ENCODE measurements around the gene KCNAB2.

The KCNAB2 gene

DNA sequence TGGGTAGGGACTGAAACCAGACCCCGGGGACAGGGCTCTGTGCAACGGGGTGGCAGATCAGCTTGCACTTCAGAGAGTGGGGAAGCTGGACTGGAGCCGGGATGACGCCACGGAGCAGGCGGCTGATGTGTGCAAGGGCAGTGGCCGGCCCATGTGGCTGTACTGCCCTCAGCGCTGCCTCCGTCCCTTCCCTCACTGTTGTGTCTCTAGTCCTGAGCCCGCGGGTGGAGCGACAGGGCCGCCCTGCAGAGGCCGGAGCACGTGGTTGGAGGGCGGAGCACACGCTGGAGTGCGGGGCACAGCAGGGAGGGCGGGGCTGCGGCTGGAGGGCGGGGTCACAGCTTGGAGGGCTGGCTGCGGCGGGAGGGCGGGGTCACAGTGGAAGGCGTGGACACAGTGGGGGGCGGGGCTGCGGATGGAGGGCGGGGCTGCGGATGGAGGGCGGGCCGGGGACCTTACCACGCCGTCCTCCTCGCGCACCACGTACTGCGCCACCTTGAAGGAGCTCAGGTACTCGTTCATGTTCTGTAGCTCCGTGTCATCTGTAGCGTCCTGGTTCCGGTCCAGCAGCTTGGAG lies 82.0 kb downstream of the KCNAB2 start:
- peaks cover 5% of the 10 kb centered on the region for H3K9me3 Mint-ChIP-seq
- no peaks in the 10 kb centered on the region for H3K36me3 Mint-ChIP-seq (ENCODE audit: low read depth)
- H3K4me3 Mint-ChIP-seq = no peak overlapping the region
- H3K27ac Mint-ChIP-seq = no peak overlapping the region
- DNase-seq = peak; percentile 74
- ATAC-seq = peak; percentile 48
- H3K27me3 Mint-ChIP-seq = peaks cover 8% of the 10 kb centered on the region
- H3K4me1 Mint-ChIP-seq = peaks cover 3% of the 10 kb centered on the region

DNA sequence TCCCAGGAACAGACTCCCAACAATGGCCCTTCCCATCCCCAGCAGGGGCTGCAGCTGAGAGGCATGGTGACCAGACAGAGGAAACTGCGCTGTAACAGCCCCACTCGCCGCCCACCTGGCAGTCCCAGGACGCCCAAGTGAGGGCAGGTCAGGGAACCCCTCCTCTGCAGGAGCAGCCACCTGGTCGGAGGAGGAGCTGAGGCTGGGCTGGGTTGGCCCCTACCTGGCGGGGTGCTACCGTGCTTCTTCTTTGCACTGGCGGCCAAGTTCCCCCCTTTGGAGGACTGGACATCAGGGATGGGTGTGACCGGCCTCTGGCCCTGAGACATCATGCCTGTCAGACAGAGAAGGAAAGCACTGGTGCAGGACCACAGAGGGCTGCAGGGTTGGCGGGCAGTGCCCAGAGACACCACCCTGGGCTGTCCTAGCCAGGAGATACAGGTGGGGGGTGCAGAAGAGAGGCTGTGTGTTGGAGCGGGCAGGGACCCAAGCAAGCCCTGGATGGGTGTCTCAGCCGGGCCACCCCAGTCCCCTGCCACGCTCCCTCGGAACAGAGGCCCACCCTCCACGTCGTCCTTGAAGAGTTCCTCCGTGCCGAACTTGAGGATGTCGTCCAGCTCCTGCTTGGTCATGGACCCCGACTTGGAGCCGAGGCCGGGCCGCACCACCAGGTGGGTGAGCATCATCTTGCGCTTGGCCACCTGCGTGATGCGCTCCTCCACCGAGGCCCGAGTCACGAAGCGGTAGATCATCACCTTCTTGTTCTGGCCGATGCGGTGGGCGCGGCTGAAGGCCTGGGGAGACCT lies 82.8 kb downstream of the KCNAB2 start:
- Mint-ChIP-seq H3K36me3 (ENCODE audit: low read depth) (no peaks in the 10 kb centered on the region), H3K4me3 (no peak overlapping the region)
- no peak for ATAC-seq

DNA sequence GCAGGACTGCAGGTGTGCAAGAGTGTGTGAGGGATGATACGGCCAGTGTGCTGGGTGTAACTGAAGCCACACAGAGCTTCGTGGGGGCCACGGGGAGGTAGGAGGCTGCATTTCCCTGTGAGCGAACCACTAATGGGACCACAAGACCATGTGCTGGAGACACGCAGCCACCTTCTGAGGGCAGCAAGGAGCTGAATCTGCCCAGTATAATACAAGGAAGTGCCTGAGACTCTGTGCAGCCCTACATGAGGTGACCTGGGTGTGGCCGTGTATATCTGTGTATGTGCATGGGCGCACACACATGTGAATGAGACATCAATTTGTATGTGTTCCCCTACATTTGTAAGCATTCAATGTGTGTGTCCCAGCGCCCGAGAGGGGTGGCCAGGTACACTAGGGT lies 83.6 kb downstream of the KCNAB2 start:
- Mint-ChIP-seq H3K4me1 (peaks cover 3% of the 10 kb centered on the region), H3K36me3 (ENCODE audit: low read depth) (no peaks in the 10 kb centered on the region), H3K27ac (no peak overlapping the region), H3K4me3 (no peak overlapping the region), H3K27me3 (peaks cover 8% of the 10 kb centered on the region), H3K9me3 (peaks cover 5% of the 10 kb centered on the region)
- ATAC-seq (no peak), DNase-seq (no peak)

More for the DNA sequence above, 82.8 kb downstream of the KCNAB2 start:
- H3K27ac Mint-ChIP-seq = no peak overlapping the region
- peaks cover 3% of the 10 kb centered on the region for H3K4me1 Mint-ChIP-seq
- DNase-seq = no peak
- peaks cover 5% of the 10 kb centered on the region for H3K9me3 Mint-ChIP-seq
- peaks cover 8% of the 10 kb centered on the region for H3K27me3 Mint-ChIP-seq

DNA sequence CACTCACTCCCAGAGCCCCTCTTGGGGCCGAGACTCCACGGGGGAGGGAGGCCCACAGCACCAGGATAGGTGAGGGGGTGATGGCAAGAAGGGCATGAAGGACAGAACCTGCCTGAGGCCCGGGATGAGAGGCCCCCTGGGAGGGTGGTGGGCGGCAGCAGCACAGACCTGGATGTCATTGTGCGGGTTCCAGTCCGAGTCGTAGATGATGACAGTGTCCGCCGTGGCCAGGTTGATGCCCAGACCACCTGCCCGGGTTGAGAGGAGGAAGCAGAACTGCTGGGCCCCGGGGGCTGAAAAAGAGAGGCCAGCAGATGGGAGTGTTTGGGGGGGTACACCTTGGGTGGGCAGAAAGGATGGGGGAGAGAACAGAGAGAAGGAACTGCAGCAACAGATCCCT lies 84.3 kb downstream of the KCNAB2 start:
- H3K27ac Mint-ChIP-seq = no peak overlapping the region

DNA sequence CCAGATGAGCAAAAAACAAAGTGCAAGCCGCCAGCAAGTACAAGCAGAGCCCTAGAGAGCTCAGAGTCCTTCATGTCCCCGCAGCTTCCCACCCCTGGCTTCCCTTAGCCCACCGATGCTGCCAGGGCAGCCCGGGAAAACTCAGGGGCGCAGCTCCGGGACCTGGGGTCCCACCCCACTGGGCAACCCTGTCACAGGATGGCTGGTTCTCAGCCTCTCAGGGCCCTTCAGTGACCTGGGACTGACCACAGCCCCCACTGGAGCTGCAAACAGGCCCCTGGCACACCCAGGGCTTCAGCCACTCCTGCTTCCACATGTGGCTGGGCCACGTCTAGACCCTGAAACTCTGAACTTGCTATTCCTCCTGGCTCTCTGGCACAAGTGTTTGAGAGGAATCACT lies 84.9 kb downstream of the KCNAB2 start:
- peaks cover 5% of the 10 kb centered on the region for H3K9me3 Mint-ChIP-seq
- ATAC-seq (no peak), DNase-seq (no peak)
- H3K4me1 Mint-ChIP-seq = peaks cover 3% of the 10 kb centered on the region
- no peak overlapping the region for H3K27ac Mint-ChIP-seq
- H3K4me3 Mint-ChIP-seq = no peak overlapping the region
- peaks cover 8% of the 10 kb centered on the region for H3K27me3 Mint-ChIP-seq
- H3K36me3 Mint-ChIP-seq (ENCODE audit: low read depth) = no peaks in the 10 kb centered on the region

More for the DNA sequence above, 84.3 kb downstream of the KCNAB2 start:
- peaks cover 3% of the 10 kb centered on the region for H3K4me1 Mint-ChIP-seq
- no peaks in the 10 kb centered on the region for H3K36me3 Mint-ChIP-seq (ENCODE audit: low read depth)
- H3K4me3 Mint-ChIP-seq = no peak overlapping the region
- H3K9me3 Mint-ChIP-seq = peaks cover 5% of the 10 kb centered on the region
- DNase-seq = no peak
- H3K27me3 Mint-ChIP-seq = peaks cover 8% of the 10 kb centered on the region
- ATAC-seq = no peak

DNA sequence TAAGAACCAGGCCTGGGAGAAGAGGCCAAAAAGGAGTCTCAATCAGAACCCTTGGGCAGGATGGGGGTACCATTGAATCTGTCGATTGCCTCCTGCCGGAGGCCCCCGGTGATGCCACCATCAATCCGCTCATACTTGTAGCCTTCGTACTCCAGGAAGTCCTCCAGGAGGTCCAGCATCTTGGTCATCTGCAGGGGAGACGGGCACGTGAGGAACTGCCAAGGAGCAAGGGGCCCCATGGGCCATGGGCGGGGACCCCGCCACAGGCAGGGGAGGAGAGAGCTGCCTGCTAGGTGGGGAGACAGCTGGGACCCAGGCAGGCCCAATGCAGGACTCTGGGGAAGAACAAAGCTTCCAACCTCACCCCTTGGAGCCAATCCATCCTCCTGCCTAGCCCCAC lies 85.9 kb downstream of the KCNAB2 start:
- Mint-ChIP-seq H3K4me1 (peaks cover 3% of the 10 kb centered on the region), H3K9me3 (peaks cover 5% of the 10 kb centered on the region), H3K36me3 (ENCODE audit: low read depth) (no peaks in the 10 kb centered on the region), H3K4me3 (no peak overlapping the region), H3K27me3 (peaks cover 8% of the 10 kb centered on the region), H3K27ac (no peak overlapping the region)
- no peak for DNase-seq
- no peak for ATAC-seq

DNA sequence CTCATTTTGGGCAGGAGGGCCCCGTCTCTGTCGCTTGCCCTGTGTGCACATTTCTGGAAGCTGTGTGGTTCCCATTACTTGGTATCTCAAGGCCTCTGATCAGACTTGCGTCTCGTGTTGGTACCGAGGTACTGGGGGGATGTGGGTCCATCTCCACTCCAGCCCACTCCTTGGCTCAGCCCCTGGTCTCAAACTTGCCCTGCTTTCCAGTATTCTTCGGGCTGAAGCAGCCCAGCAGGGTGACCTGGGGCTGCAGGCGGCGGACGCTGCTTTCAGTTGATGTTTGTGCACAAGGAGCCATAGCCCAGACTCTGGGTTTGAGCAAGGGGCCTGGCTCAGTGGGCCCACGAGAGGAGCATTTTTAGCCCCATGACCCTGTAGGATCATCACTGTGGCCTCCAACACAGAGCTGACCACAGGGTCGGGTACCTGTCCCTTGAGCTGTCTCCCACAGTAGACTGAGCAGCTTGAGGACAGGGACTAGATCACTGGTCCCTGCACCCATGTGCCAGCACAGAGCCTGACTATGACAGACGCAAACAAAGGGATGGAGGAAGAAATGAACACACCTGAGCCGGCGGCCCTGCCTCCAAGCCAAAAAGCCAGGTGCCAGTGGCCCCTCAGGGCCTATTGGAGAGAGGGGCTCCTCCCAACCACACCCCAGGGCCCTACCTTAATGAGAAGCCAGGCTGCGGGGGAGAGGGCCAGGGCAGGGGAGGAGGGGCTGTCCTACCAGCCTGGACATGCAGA lies 87.6 kb downstream of the KCNAB2 start:
- DNase-seq (no peak), ATAC-seq (no peak)
- peaks cover 1% of the 10 kb centered on the region for H3K27me3 Mint-ChIP-seq
- H3K36me3 Mint-ChIP-seq (ENCODE audit: low read depth) = no peaks in the 10 kb centered on the region
- H3K4me1 Mint-ChIP-seq = no peaks in the 10 kb centered on the region
- no peak overlapping the region for H3K27ac Mint-ChIP-seq
- no peak overlapping the region for H3K4me3 Mint-ChIP-seq
- peaks cover 5% of the 10 kb centered on the region for H3K9me3 Mint-ChIP-seq

DNA sequence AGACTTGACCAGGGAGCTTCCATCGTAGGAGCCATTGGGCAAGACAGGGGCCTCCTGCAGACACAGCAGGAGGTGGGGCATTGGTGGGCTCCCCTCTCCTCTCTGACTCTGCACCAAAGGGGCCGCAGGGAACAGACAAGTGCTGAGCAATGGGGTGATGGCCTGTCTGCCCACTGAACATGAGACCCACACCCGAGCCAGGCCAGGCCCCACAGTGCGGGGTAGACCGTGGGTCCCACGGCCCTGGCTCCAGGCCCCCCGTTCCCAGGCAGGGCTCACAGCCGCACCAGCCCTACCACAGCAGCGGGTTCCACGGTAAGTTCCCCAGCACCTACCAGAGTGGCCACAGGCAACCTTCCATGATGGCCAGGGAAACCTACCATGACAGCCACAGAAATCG lies 88.5 kb downstream of the KCNAB2 start:
- H3K27me3 Mint-ChIP-seq = peaks cover 3% of the 10 kb centered on the region
- H3K27ac Mint-ChIP-seq = no peak overlapping the region
- peaks cover 5% of the 10 kb centered on the region for H3K9me3 Mint-ChIP-seq
- ATAC-seq (no peak), DNase-seq (no peak)
- H3K36me3 Mint-ChIP-seq (ENCODE audit: low read depth) = no peaks in the 10 kb centered on the region
- no peak overlapping the region for H3K4me3 Mint-ChIP-seq
- H3K4me1 Mint-ChIP-seq = no peaks in the 10 kb centered on the region

DNA sequence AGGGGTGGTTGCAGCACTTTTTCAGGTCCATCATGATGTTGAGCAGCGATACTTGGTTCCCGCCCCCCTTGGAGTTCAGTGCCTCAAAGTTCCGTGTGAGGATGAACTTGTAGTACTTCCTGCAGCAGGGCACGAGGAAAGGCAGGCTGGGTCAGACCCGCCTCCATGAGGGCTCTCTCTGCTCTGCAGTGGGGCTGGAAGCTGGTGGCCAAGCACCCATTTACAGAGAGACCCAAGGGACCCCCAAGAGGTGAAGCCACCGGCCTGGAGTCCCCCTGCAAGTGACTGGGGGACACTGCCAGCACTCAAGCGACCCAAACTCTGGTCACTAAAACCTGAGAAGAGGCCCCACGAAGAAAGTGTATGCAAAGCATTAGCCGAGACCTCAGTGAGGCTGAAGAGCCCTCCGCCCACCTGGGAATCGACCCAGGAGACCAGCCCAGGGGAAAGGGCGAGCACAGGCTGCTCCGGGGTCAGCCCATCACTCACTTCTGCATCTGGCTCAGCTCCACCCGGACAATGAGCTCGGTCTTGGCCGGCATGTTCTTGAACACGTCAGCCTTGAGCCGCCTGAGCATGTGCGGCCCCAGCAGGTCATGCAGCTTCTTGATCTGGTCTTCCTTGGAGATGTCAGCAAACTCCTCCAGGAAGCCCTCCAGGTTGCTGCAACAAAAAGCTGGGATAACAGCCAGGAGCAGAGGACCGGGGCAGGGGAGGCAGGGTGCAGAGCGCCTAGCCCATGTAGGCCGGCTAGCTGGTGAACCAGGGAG lies 89.2 kb downstream of the KCNAB2 start:
- Mint-ChIP-seq H3K36me3 (ENCODE audit: low read depth) (no peaks in the 10 kb centered on the region), H3K4me3 (no peak overlapping the region), H3K27me3 (peaks cover 3% of the 10 kb centered on the region), H3K9me3 (peaks cover 5% of the 10 kb centered on the region), H3K27ac (no peak overlapping the region), H3K4me1 (no peaks in the 10 kb centered on the region)
- no peak for ATAC-seq
- no peak for DNase-seq

DNA sequence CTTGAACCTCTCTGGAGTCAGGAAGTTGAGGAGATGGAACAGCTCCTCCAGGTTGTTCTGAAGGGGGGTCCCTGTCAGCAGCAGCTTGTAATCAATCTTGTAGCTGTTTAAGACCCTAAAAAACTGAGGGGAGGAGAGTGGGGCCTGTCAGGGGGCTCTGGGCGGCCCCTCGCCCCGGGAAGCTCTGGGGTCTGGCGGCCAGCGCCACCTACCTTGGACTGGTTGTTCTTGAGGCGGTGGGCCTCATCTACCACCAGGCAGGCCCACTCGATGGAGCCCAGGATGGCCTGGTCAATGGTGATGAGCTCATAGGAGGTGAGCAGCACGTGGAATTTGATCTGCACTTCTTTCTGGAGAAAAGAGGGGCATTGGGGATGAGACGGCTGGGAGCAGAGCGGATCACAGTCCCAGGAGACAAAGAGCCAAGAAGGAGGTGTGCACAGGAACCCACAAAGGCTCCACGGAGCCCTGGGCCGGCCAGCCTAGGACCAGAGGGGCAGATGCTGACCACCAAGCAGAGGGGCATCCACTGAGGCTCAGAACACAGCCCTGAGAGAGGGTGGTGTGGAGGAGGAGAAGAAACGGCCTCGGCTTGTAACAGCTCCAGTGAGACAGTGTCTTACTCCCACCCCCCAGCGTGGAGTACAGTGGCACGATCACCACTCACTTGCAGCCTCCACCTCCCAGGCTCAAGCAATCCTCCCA lies 91.0 kb downstream of the KCNAB2 start:
- Mint-ChIP-seq H3K9me3 (peaks cover 5% of the 10 kb centered on the region), H3K27ac (no peak overlapping the region), H3K27me3 (peaks cover 3% of the 10 kb centered on the region), H3K4me1 (no peaks in the 10 kb centered on the region), H3K4me3 (no peak overlapping the region), H3K36me3 (ENCODE audit: low read depth) (no peaks in the 10 kb centered on the region)
- DNase-seq (no peak), ATAC-seq (no peak)

DNA sequence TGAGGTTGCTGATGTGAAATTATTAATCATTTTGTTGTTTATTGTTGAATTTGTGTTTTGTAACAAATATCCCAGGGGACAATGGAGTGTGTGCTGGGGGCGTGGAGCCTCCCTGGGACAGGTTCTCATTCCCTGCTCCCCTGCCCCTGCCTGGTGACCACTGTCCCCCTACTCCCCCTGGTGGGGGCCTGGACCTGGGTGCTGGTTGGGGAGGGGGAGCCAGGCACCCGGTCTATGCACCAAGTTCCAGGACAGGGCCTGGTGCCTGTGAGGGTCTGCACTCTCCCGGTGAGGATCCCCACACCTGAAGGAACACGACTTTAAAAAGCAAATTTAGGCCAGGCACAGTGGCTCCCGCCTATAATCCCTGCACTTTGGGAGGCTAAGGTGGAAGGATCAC lies 92.1 kb downstream of the KCNAB2 start:
- Mint-ChIP-seq H3K27me3 (peaks cover 3% of the 10 kb centered on the region), H3K36me3 (ENCODE audit: low read depth) (no peaks in the 10 kb centered on the region)

DNA sequence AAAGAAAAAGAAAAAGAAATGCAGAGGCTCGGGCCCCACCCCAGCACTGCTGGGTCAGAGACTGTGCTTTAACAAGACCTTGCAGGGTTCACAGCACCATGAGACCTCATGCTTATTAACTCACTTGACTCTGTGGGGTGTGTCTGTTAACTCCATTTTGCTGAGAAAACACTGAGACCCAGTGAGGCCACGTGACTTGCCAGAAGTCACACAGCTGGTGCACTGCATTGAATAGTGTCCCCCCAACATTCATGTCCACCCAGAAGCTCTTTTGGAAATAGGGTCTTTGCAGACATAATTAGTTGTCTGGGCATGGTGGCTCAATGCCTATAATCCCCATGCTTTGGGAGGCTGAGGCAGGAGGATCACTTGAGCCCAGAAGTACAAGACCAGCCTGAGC lies 94.7 kb downstream of the KCNAB2 start:
- ATAC-seq (no peak), DNase-seq (no peak)
- Mint-ChIP-seq H3K36me3 (ENCODE audit: low read depth) (no peaks in the 10 kb centered on the region), H3K27me3 (peaks cover 3% of the 10 kb centered on the region), H3K4me1 (no peaks in the 10 kb centered on the region), H3K4me3 (no peak overlapping the region), H3K27ac (no peak overlapping the region), H3K9me3 (no peaks in the 10 kb centered on the region)

More for the DNA sequence above, 92.1 kb downstream of the KCNAB2 start:
- H3K4me3 Mint-ChIP-seq = no peak overlapping the region
- no peak for DNase-seq
- ATAC-seq = no peak
- no peaks in the 10 kb centered on the region for H3K4me1 Mint-ChIP-seq
- no peak overlapping the region for H3K27ac Mint-ChIP-seq
- H3K9me3 Mint-ChIP-seq = no peaks in the 10 kb centered on the region

DNA sequence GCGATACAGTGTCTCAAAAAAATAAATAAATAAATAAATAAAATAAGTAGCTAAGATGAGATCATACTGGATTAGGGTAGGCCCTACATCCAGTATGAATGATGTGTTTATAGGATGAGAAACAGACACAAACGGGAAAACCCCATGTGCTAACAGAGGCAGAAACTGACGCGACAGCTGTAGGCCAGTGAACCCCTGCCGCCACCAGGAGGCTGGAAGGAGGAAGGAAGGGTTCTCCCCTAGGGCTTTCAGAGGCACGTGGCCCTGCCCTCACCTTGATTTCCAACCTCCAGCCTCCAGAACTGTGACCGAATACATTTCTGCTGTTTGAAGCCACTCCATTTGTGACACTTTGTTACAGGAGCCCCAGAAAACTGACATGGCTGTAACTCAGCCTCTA lies 95.9 kb downstream of the KCNAB2 start:
- Mint-ChIP-seq H3K4me3 (no peak overlapping the region), H3K36me3 (ENCODE audit: low read depth) (no peaks in the 10 kb centered on the region), H3K27ac (no peak overlapping the region), H3K27me3 (peaks cover 5% of the 10 kb centered on the region), H3K9me3 (no peaks in the 10 kb centered on the region), H3K4me1 (no peaks in the 10 kb centered on the region)
- ATAC-seq (peak; percentile 78), DNase-seq (peak; percentile 30)

DNA sequence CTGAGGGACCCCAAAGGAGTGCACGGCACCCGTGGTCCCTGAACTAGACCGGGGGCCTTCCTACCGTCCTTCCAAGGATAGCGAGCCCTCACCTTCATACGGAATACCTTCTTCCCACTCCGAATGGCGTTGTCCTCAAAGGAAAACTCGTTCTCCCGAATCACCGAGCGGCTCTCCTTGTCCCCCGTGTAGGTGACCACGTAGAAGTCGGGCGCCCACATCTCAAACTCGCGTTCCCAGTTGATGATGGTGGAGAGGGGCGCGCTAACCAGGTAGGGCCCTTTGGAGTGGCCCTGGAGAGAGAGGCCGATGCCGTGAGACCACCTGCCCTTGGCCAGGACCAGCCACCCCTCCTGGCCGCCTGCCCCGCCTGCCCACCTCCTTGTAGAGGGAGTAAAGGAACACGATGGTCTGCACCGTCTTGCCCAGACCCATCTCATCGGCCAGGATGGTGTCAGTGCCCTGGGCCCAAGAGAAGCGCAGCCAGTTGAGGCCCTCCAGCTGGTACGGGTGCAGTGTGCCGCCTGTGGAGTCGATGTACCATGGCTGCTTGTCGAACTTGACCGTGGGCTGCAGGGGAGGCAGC lies 96.4 kb downstream of the KCNAB2 start:
- H3K4me3 Mint-ChIP-seq = no peak overlapping the region
- H3K27ac Mint-ChIP-seq = no peak overlapping the region
- ATAC-seq (no peak), DNase-seq (no peak)
- H3K4me1 Mint-ChIP-seq = no peaks in the 10 kb centered on the region
- H3K9me3 Mint-ChIP-seq = no peaks in the 10 kb centered on the region
- no peaks in the 10 kb centered on the region for H3K36me3 Mint-ChIP-seq (ENCODE audit: low read depth)
- H3K27me3 Mint-ChIP-seq = peaks cover 8% of the 10 kb centered on the region
